Measurements from ENCODE around the gene TM2D1. TPM values are rescaled to one million over a fixed set of nuclear protein-coding genes. Genes with fewer than 3 reads are reported as not detected.

Gene TM2D1
- total and polyA plus RNA-seq, 9 of the 15 experiments (the other 6 are each of a cell fraction or from before 2014, with no cell fraction given): 24.5 to 65.2 (median 47.7) TPM

DNA sequence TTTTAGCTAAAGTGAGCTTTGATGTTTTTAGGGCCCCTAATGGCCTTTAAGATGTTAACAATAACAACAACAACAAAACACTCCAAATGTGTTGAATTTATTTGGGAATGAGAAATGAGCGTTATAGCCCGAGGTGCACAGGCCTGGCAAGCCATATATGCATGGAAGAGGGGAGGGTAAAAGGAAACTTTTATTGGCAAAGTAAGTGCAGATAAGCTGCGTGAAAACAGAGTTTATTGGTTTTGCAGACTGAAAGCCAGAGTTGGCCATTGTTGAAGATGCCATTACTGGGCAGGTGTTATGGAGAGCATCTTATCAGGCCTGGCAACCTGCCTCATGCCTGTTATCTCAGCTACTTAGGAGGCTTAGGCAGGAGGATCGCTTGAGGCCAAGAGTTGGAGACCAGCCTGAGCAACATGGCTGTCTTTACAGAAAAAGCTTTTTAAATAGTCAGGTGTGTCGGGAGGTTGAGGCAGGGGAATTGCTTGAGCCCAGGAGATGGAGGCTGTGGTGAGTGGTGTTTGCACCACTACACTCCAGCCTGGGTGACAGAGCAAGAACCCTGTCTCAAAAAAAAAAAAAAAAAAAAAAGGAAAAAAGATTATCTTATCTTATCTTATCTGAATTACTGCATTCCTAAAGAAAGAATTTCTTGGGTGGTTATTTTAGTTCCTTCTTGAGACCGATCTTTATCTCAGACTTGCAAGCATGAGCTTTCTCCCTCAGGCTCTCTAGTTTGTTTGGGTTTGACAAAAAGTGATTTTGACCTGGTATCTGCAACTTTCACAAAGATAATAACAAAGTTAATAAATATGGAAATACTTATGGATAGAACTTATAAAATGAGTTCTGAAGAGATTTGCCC is 19.0 kb upstream of the TM2D1 start:
- Histone ChIP-seq H3K4me1 (replicated peaks in 1 of 2; ENCODE audit: control insufficient read depth in 2 of 2, insufficient read depth in 2 of 2, low read length in 2 of 2) (no peaks in the 10 kb centered on the region; a peak in 1 of 5 replicates), H3K36me3 (ENCODE audit: control insufficient read depth, insufficient read depth, low read length) (no peaks in the 10 kb centered on the region), H3K27ac (ENCODE audit: extremely low read depth, low read depth, low read length) (no peak overlapping the region), H3K79me2 (ENCODE audit: control insufficient read depth, insufficient read depth, low read length) (no peaks in the 10 kb centered on the region), H3K9ac (ENCODE audit: insufficient read depth in 1 of 2, low read depth in 2 of 2, low read length in 2 of 2) (no peak overlapping the region), H2AFZ (ENCODE audit: low read depth, low read length) (no peak overlapping the region), H3K9me1 (ENCODE audit: control insufficient read depth, insufficient read depth, low read length) (no peaks in the 10 kb centered on the region), H3K9me3 (replicated peaks; ENCODE audit: control insufficient read depth, insufficient read depth, low read depth, low read length) (no peaks in the 10 kb centered on the region), H4K20me1 (replicated peaks; ENCODE audit: control insufficient read depth, insufficient read depth, low read length) (no peaks in the 10 kb centered on the region), H3K4me3 (no peak overlapping the region), H3K27me3 (ENCODE audit: control insufficient read depth in 2 of 2, insufficient read depth in 2 of 2, low read length in 2 of 2) (no peaks in the 10 kb centered on the region), H3K4me2 (ENCODE audit: insufficient read depth, low read length) (no peak overlapping the region)
- TF ChIP-seq ZNF316 (IDR thresholded peaks at IDR 0.05): no peak
- TF ChIP-seq CBFA2T3 (IDR thresholded peaks at IDR 0.05): 0 out of 2 replicates have a peak, but pooled peaks have one; percentile 7
- 42% methylated on average over 6 of the region's 6 CpGs for WGBS (ENCODE audit: insufficient coverage, low coverage, missing lambda C conversion rate)
- no TSS peak for BruUV-seq (replicated peaks)
- DNase-seq (ENCODE audit: extremely low read depth in 1 of 4, low spot score in 3 of 4): no peak
- CTCF ChIA-PET (ENCODE audit: low intra/inter-chr PET ratio): no interaction called here
- in situ Hi-C loops (cut with MboI) (no loop called here), intact Hi-C loops (cut with micrococcal nuclease) (no loop called here)
- FAIRE-seq: no peak
- POLR2A ChIA-PET: interaction anchor here (0.6 kb wide), 1 partner anchor 84 kb away, joined by 3 read pairs; no protein-coding TSS in a partner anchor
- ATAC-seq: no peak

DNA sequence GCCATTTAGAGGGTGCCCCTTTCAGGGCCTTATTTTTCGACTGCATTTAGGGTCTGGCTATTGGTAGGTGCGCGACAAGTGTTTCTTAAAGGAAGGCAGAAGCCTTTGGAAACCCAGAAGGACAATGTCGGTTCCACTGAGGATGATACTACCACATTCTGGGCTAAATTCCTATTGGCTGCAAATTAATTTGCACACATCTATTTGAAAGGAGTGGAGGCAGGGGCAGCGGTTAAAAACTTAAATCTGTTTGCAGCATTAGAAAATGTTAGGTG is 18.4 kb upstream of the TM2D1 start:
- H2AFZ ChIP-seq (ENCODE audit: low read depth, low read length): no peak overlapping the region
- FAIRE-seq (no peak), DNase-seq (ENCODE audit: extremely low read depth in 1 of 4, low spot score in 3 of 4) (no peak), ATAC-seq (no peak)
- no peak overlapping the region for H3K4me3 ChIP-seq
- CTCF ChIA-PET (ENCODE audit: low intra/inter-chr PET ratio): no interaction called here
- in situ Hi-C loops (cut with MboI): no loop called here
- no peaks in the 10 kb centered on the region for H3K27me3 ChIP-seq (ENCODE audit: control insufficient read depth in 2 of 2, insufficient read depth in 2 of 2, low read length in 2 of 2)
- POLR2A ChIA-PET: interaction anchor here (0.6 kb wide), 1 partner anchor 85 kb away, joined by 3 read pairs; no protein-coding TSS in a partner anchor
- no peaks in the 10 kb centered on the region for H3K36me3 ChIP-seq (ENCODE audit: control insufficient read depth, insufficient read depth, low read length)
- no peaks in the 10 kb centered on the region for H3K9me3 ChIP-seq (replicated peaks; ENCODE audit: control insufficient read depth, insufficient read depth, low read depth, low read length)
- no peak overlapping the region for H3K4me2 ChIP-seq (ENCODE audit: insufficient read depth, low read length)
- intact Hi-C loops (cut with micrococcal nuclease): no loop called here
- H3K9me1 ChIP-seq (ENCODE audit: control insufficient read depth, insufficient read depth, low read length): no peaks in the 10 kb centered on the region
- WGBS (ENCODE audit: insufficient coverage, low coverage, missing lambda C conversion rate): 53% methylated on average over 5 of the region's 5 CpGs
- H3K27ac ChIP-seq (ENCODE audit: extremely low read depth, low read depth, low read length): no peak overlapping the region
- H4K20me1 ChIP-seq (replicated peaks; ENCODE audit: control insufficient read depth, insufficient read depth, low read length): no peaks in the 10 kb centered on the region
- H3K4me1 ChIP-seq (replicated peaks in 1 of 2; ENCODE audit: control insufficient read depth in 2 of 2, insufficient read depth in 2 of 2, low read length in 2 of 2): no peaks in the 10 kb centered on the region; a peak in 1 of 5 replicates
- no TSS peak for BruUV-seq (replicated peaks)
- no peaks in the 10 kb centered on the region for H3K79me2 ChIP-seq (ENCODE audit: control insufficient read depth, insufficient read depth, low read length)
- TF ChIP-seq ADNP (tag; IDR thresholded peaks at IDR 0.05) (no peak), ILK (tag; IDR thresholded peaks at IDR 0.05; ENCODE audit: borderline replicate concordance, low read depth) (no peak), PHB (CRISPR knock-in tag; IDR thresholded peaks at IDR 0.05) (no peak)
- H3K9ac ChIP-seq (ENCODE audit: insufficient read depth in 1 of 2, low read depth in 2 of 2, low read length in 2 of 2): no peak overlapping the region

Measured in K562 (cell line).